GM12878 (cell line): ENCODE results near the gene IGFALS. TPM values are rescaled to one million over a fixed set of nuclear protein-coding genes. Genes with fewer than 3 reads are reported as not detected.
A peak's percentile ranks its signal among the peaks of the same experiment; 100 is the strongest.

Experiments
- ATAC-seq: fragments of 200-7000 bp; cut with Tn5 transposase; 3 replicates; pipeline ENCODE4 v1.9.1; 2020; ENCODE audit warnings: mild to moderate bottlenecking, moderate library complexity
- Bru-seq: library from RNA; stranded (reverse); fragments of 400-500 nt; gene quantifications from one replicate; lab custom pipeline; 2021; lab: Mats Ljungman, UMichigan
- BruChase-seq, 2 experiments: library from RNA; stranded (reverse); fragments of 400-500 nt; gene quantifications; one replicate each; lab custom pipeline; 2021; lab: Mats Ljungman, UMichigan
- BruUV-seq: library from RNA; stranded (reverse); fragments of 400-500 nt; replicated peaks from 2 replicates; lab custom pipeline; 2021; lab: Mats Ljungman, UMichigan
- CTCF ChIA-PET: fragments of 300-600 bp; sonication (Branson Sonifier 250); formaldehyde crosslinking; extraction: SDS; loops from one replicate; lab custom pipeline; 2021; ENCODE audit warnings: inconsistent platforms; lab: Yijun Ruan, JAX
- POLR2A ChIA-PET: fragments of 350-600 bp; formaldehyde crosslinking; extraction: SDS; loops from one replicate; lab custom pipeline; 2021; ENCODE audit warnings: inconsistent platforms; lab: Charles Lee
- RAD21 ChIA-PET: fragments of 300-600 bp; sonication (Branson Sonifier 250); formaldehyde crosslinking; loops from one replicate; lab custom pipeline; 2023; ENCODE audit warnings: antibody characterized with exemption; ENCODE audit not compliant: unreplicated experiment; lab: Charles Lee
- SMC1A ChIA-PET: fragments of 300-600 bp; sonication (Branson Sonifier 250); formaldehyde crosslinking; loops from one replicate; lab custom pipeline; 2023; ENCODE audit not compliant: unreplicated experiment, uncharacterized antibody; lab: Charles Lee
- DNase-seq: peaks from one replicate; pipeline ENCODE4 v3.0.0-alpha.2; 2011; ENCODE audit warnings: low read depth, low spot score
- FAIRE-seq: peaks from 3 replicates; lab custom pipeline; 2011; peaks lifted over from hg19 to GRCh38; lab: Jason Lieb, UNC
- H2AFZ ChIP-seq: 2 replicates; pipeline ENCODE4 v1.6.0; 2011; ENCODE audit warnings: low read depth, low read length, control low read depth; ENCODE audit not compliant: control insufficient read depth
- H3K27ac ChIP-seq: 2 replicates; pipeline ENCODE4 v1.5.1; 2011; ENCODE audit warnings: control low read depth; ENCODE audit not compliant: control insufficient read depth, insufficient read depth
- H3K27me3 ChIP-seq, 2 experiments: replicated peaks in 1 of 2; 2 replicates each; pipeline versions ENCODE4 v1.6.0 to v1.6.1; 2011; ENCODE audit warnings: low read length in 1 of 2; ENCODE audit not compliant: control insufficient read depth in 2 of 2, insufficient read depth in 2 of 2
- H3K36me3 ChIP-seq, 2 experiments: 2 replicates each; pipeline ENCODE4 v1.5.1; 2011; ENCODE audit warnings: low read length in 1 of 2; ENCODE audit not compliant: control insufficient read depth in 2 of 2, insufficient read depth in 2 of 2
- H3K4me1 ChIP-seq: 2 replicates; pipeline ENCODE4 v1.6.1; 2011; ENCODE audit warnings: mild to moderate bottlenecking, low read length, moderate library complexity, mixed read lengths; ENCODE audit not compliant: control insufficient read depth, insufficient read depth
- H3K4me2 ChIP-seq: 2 replicates; pipeline ENCODE4 v1.6.0; 2011; ENCODE audit warnings: control low read depth; ENCODE audit not compliant: control insufficient read depth, insufficient read depth
- H3K4me3 ChIP-seq: fragments of 200-600 bp; sonication (generic); 2 replicates; pipeline ENCODE4 v1.5.1; 2016
- H3K79me2 ChIP-seq: 2 replicates; pipeline ENCODE4 v1.6.0; 2011; ENCODE audit warnings: low read length; ENCODE audit not compliant: control insufficient read depth, insufficient read depth
- H3K9ac ChIP-seq: 2 replicates; pipeline ENCODE4 v1.8.0; 2011; ENCODE audit warnings: low read length, control low read depth, mixed read lengths; ENCODE audit not compliant: control insufficient read depth, insufficient read depth
- H3K9me3 ChIP-seq: replicated peaks from 3 replicates; pipeline ENCODE4 v1.5.1; 2011; ENCODE audit warnings: mild to moderate bottlenecking, low read length; ENCODE audit not compliant: control insufficient read depth, insufficient read depth
- H4K20me1 ChIP-seq: 2 replicates; pipeline ENCODE4 v1.6.0; 2011; ENCODE audit not compliant: control insufficient read depth, insufficient read depth
- MXI1 ChIP-seq: fragments of 150-350 bp; IDR thresholded peaks from 2 replicates; pipeline ENCODE4 v1.6.1; 2011; ENCODE audit warnings: low read depth, mild to moderate bottlenecking, inconsistent platforms, low read length, improper control_type of control experiment
- PAX8 ChIP-seq: fragments of 450-650 bp; IDR thresholded peaks from 2 replicates; pipeline ENCODE4 v1.6.1; 2017; ENCODE audit warnings: mild to moderate bottlenecking, moderate library complexity
- RAD21 ChIP-seq: IDR thresholded peaks from 2 replicates; pipeline ENCODE4 v1.6.1; 2011; ENCODE audit warnings: mild to moderate bottlenecking, low read depth, low read length, moderate library complexity; ENCODE audit not compliant: insufficient read depth
- SP1 ChIP-seq: IDR thresholded peaks from one replicate; pipeline ENCODE4 v1.6.1; 2011; ENCODE audit warnings: low read depth, low read length
- WGBS: methylation state at CpG from one replicate; pipeline ENCODE4 v1.1.6; 2016; ENCODE audit warnings: low lambda C conversion rate; ENCODE audit not compliant: insufficient replicate concordance, insufficient coverage; ENCODE audit errors: missing lambda C conversion rate; 5-methylcytosine and 5-hydroxymethylcytosine counted together
- in situ Hi-C: fragments of 300-500 bp; cut with MboI; formaldehyde crosslinking; loops from 9 replicates; pipeline ENCODE4 v1.14.3; 2018; ENCODE audit warnings: mixed read lengths
- intact Hi-C: fragments of 100-400 bp; cut with micrococcal nuclease; formaldehyde crosslinking; loops from one replicate; pipeline ENCODE4 v1.14.2; 2022; ENCODE audit not compliant: unreplicated experiment
- long read RNA-seq, 2 experiments: library from polyadenylated mRNA; unstranded; transcript quantifications; one replicate each; pipeline ENCODE4 v2.0.0, GENCODE V29; 2019 to 2020
- polyA minus RNA-seq, 3 experiments: library from RNA; depleted of rRNA, polyadenylated mRNA; stranded (reverse); fragments of >200 nt; gene quantifications; 2 replicates each; pipeline ENCODE4 v1.2.3, GENCODE V29; 2011
- polyA plus RNA-seq, 11 experiments: library from polyadenylated mRNA; depleted of rRNA in 4 of 11; unstranded in 6 of 11; stranded (reverse) in 5 of 11; fragments of >200 nt; fragmentation: Nextera tagmentation in 4 of 11; fragmentation: Illumina TruSeq in 1 of 11; extraction: Ambion mirVana in 4 of 11; extraction: Trizol in 1 of 11; gene quantifications; 1 replicate in 1 of 11; 2 replicates in 10 of 11; pipeline versions ENCODE4 v1.2.1 to v1.2.3, GENCODE V29; 2011 to 2016; ENCODE audit warnings: inconsistent platforms in 2 of 11, missing spikeins in 2 of 11, low read depth in 1 of 11
- total RNA-seq, 4 experiments: library from RNA; depleted of rRNA in 3 of 4; stranded (reverse); fragments of >200 nt in 3 of 4; fragmentation: Illumina TruSeq in 1 of 4; extraction: Trizol in 1 of 4; gene quantifications; 2 replicates each; pipeline versions ENCODE4 v1.2.1 to v1.2.3, GENCODE V29; 2013 to 2021
- TF ChIP-seq, protein P1 (sequence below): fragments of 450-650 bp; IDR thresholded peaks from 2 replicates; pipeline ENCODE4 v1.6.1; 2017; ENCODE audit warnings: mild to moderate bottlenecking, low read depth, inconsistent platforms; ENCODE audit not compliant: poor library complexity, severe bottlenecking

Gene IGFALS
- total RNA-seq (2013; cell fraction: nucleolus; rRNA removed) = 0.17 TPM in 1 of 2 replicates, not detected in the other
- total RNA-seq (2014; rRNA removed) (0.11 TPM in 1 of 2 replicates, not detected in the other), total RNA-seq (2014; rRNA removed; fragmentation: Illumina TruSeq; extraction: Trizol) (not detected in 2 replicates), total RNA-seq (2021) (not detected in 2 replicates), polyA plus RNA-seq (2011; rRNA removed) (not detected in 2 replicates), polyA plus RNA-seq (2014; fragmentation: Illumina TruSeq; extraction: Trizol) (not detected in 2 replicates), polyA plus RNA-seq (2014; fragmentation: Nextera tagmentation; extraction: Ambion mirVana) (not detected), polyA plus RNA-seq (2014; rRNA removed) (0.04 TPM in 1 of 2 replicates, not detected in the other), polyA plus RNA-seq (2016; fragmentation: Nextera tagmentation; extraction: Ambion mirVana) (not detected), polyA minus RNA-seq (2011; rRNA and poly(A)+ RNA removed) (not detected in 2 replicates), Bru-seq, nascent RNA (percentile 12 among the genes with signal in this experiment), BruChase-seq, experiment 1, labeled RNA remaining after a 6-hour chase (percentile 25 among the genes with signal in this experiment), BruChase-seq, experiment 2, labeled RNA remaining after a 2-hour chase (percentile 23 among the genes with signal in this experiment)
- polyA plus RNA-seq (2011; ENCODE audit: low read depth) = not detected
- not detected in 2 replicates for polyA plus RNA-seq (2011; cell fraction: cytosol; rRNA removed)
- 0.12 TPM in 1 of 2 replicates, not detected in the other for polyA plus RNA-seq (2011; cell fraction: nucleus; rRNA removed)
- 0.21 and 0.32 TPM in 2 replicates for polyA plus RNA-seq (2012)
- polyA minus RNA-seq (2011; cell fraction: cytosol; rRNA and poly(A)+ RNA removed) = not detected in 2 replicates
- polyA minus RNA-seq (2011; cell fraction: nucleus; rRNA and poly(A)+ RNA removed) = not detected in 2 replicates
- long read RNA-seq, experiment 1 = 0 reads
- long read RNA-seq, experiment 2 = 0 reads

- 87% methylated on average over 22 of the region's 28 CpGs for WGBS
- in situ Hi-C loops (no loop called here), intact Hi-C loops (no loop called here)
- SMC1A ChIA-PET = no interaction called here
- Histone ChIP-seq H3K9ac (no peak within 1 kb of the TSS), H3K9me3 (no peaks in the 10 kb centered on the region; the same call in 2 of the 3 replicates), H3K27me3 (no peaks in the 10 kb centered on the region), H3K4me3 (no peak within 1 kb of the TSS), H3K4me1 (no peaks in the 10 kb centered on the region), H3K79me2 (no peaks in the 10 kb centered on the region), H2AFZ (no peak within 1 kb of the TSS), H3K4me2 (no peak within 1 kb of the TSS), H3K36me3 (peaks cover 0 to 7% of the 10 kb centered on the region in 2 experiments; a peak in 3 of 4 replicates), H4K20me1 (no peaks in the 10 kb centered on the region), H3K27ac (no peak within 1 kb of the TSS)
- RAD21 ChIA-PET = no interaction called here
- no peak for FAIRE-seq
- CTCF ChIA-PET = no interaction called here
- POLR2A ChIA-PET = no interaction called here
- no peak for ATAC-seq
- no peak for DNase-seq
- BruUV-seq = no TSS peak
- TF ChIP-seq SP1 = no peak
- TF ChIP-seq, protein P1, sequence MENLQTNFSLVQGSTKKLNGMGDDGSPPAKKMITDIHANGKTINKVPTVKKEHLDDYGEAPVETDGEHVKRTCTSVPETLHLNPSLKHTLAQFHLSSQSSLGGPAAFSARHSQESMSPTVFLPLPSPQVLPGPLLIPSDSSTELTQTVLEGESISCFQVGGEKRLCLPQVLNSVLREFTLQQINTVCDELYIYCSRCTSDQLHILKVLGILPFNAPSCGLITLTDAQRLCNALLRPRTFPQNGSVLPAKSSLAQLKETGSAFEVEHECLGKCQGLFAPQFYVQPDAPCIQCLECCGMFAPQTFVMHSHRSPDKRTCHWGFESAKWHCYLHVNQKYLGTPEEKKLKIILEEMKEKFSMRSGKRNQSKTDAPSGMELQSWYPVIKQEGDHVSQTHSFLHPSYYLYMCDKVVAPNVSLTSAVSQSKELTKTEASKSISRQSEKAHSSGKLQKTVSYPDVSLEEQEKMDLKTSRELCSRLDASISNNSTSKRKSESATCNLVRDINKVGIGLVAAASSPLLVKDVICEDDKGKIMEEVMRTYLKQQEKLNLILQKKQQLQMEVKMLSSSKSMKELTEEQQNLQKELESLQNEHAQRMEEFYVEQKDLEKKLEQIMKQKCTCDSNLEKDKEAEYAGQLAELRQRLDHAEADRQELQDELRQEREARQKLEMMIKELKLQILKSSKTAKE = no peak
- no peak for TF ChIP-seq RAD21
- TF ChIP-seq MXI1 = no peak
- TF ChIP-seq PAX8 = no peak
Measured at GRCh38 chr16:1793578-1794220, at the start of gene IGFALS. TSS of gene IGFALS (minus strand) at chr16:1793705. CDS start at chr16:1793652, 53 bp downstream.
